ENCODE results near the gene RAPGEF4.

Gene RAPGEF4

GRCh38 chr2:172849519-172850217 lies 114.0 kb downstream of the RAPGEF4 start:
- TF ChIP-seq CTCF (IDR thresholded peaks at IDR 0.05; ENCODE audit: insufficient read depth, low read depth, low read length, missing control alignments): no peak
- DNase-seq (ENCODE audit: low read depth): no peak

GRCh38 chr2:172855588-172855987 lies 119.9 kb downstream of the RAPGEF4 start:
- no peak for DNase-seq (ENCODE audit: low read depth)
- no peak overlapping the region for H3K4me3 ChIP-seq (ENCODE audit: low read depth, low read length)
- no peak for TF ChIP-seq CTCF (IDR thresholded peaks at IDR 0.05; ENCODE audit: insufficient read depth, low read depth, low read length, missing control alignments)

More at GRCh38 chr2:172849519-172850217, 114.0 kb downstream of the RAPGEF4 start:
- H3K4me3 ChIP-seq (ENCODE audit: low read depth, low read length): no peak overlapping the region

- TF ChIP-seq CTCF (IDR thresholded peaks at IDR 0.05; ENCODE audit: insufficient read depth, low read depth, low read length, missing control alignments): no peak
- no peak overlapping the region for H3K4me3 ChIP-seq (ENCODE audit: low read depth, low read length)
- no peak for DNase-seq (ENCODE audit: low read depth)
Observed at GRCh38 chr2:172856606-172857005, 121.0 kb downstream of the RAPGEF4 start.

GRCh38 chr2:172858473-172858745 lies 122.8 kb downstream of the RAPGEF4 start:
- no peak for TF ChIP-seq CTCF (IDR thresholded peaks at IDR 0.05; ENCODE audit: insufficient read depth, low read depth, low read length, missing control alignments)
- no peak overlapping the region for H3K4me3 ChIP-seq (ENCODE audit: low read depth, low read length)
- no peak for DNase-seq (ENCODE audit: low read depth)

- no peak for DNase-seq (ENCODE audit: low read depth)
- TF ChIP-seq CTCF (IDR thresholded peaks at IDR 0.05; ENCODE audit: insufficient read depth, low read depth, low read length, missing control alignments): no peak
- no peak overlapping the region for H3K4me3 ChIP-seq (ENCODE audit: low read depth, low read length)
Observed at GRCh38 chr2:172859581-172860335, 124.1 kb downstream of the RAPGEF4 start.

- TF ChIP-seq CTCF (IDR thresholded peaks at IDR 0.05; ENCODE audit: insufficient read depth, low read depth, low read length, missing control alignments): no peak
- H3K4me3 ChIP-seq (ENCODE audit: low read depth, low read length): no peak overlapping the region
- DNase-seq (ENCODE audit: low read depth): no peak
Observed at GRCh38 chr2:172860336-172860707, 124.7 kb downstream of the RAPGEF4 start.
